K562 (cell line): ENCODE results near the gene LSM4. TPM values are rescaled to one million over a fixed set of nuclear protein-coding genes. Genes with fewer than 3 reads are reported as not detected.
A peak's percentile ranks its signal among the peaks of the same experiment; 100 is the strongest.

Experiments
- CHD2 ChIP-seq: IDR thresholded peaks from 2 replicates; pipeline ENCODE4 v1.6.1; 2011; ENCODE audit warnings: low read depth, low read length
- CXXC5 ChIP-seq: fragments of 250-450 bp; sonication (Bioruptor Pico); IDR thresholded peaks from 2 replicates; pipeline ENCODE4 v1.8.0; 2022; ENCODE audit warnings: inconsistent platforms, mild to moderate bottlenecking, moderate library complexity
- DPF2 ChIP-seq: fragments of 450-650 bp; IDR thresholded peaks from 2 replicates; pipeline ENCODE4 v1.6.1; 2016
- EP400 ChIP-seq: fragments of 450-650 bp; IDR thresholded peaks from 2 replicates; pipeline ENCODE4 v1.6.1; 2017; ENCODE audit warnings: antibody characterized with exemption, mild to moderate bottlenecking, moderate library complexity
- FOSL1 ChIP-seq: fragments of 200-800 bp; sonication (Bioruptor generic); conservative IDR thresholded peaks from 2 replicates; pipeline ENCODE4 v1.6.1; 2016; ENCODE audit warnings: missing genetic modification characterization, missing compliant biosample characterization
- GABPB1 ChIP-seq: sonication (generic); formaldehyde crosslinking; IDR thresholded peaks from 2 replicates; pipeline ENCODE4 v1.8.0; 2022; ENCODE audit warnings: mild to moderate bottlenecking, missing genetic modification reagents
- L3MBTL2 ChIP-seq: fragments of 450-650 bp; IDR thresholded peaks from 2 replicates; pipeline ENCODE4 v1.6.1; 2016; ENCODE audit warnings: mild to moderate bottlenecking, moderate library complexity
- LEF1 ChIP-seq: fragments of 450-650 bp; IDR thresholded peaks from 2 replicates; pipeline ENCODE4 v1.6.1; 2016; ENCODE audit warnings: mild to moderate bottlenecking
- MIER1 ChIP-seq: fragments of 450-650 bp; IDR thresholded peaks from 2 replicates; pipeline ENCODE4 v1.6.1; 2016; ENCODE audit warnings: antibody characterized with exemption, mild to moderate bottlenecking, low read depth
- NCOA1 ChIP-seq: fragments of 450-650 bp; IDR thresholded peaks from 2 replicates; pipeline ENCODE4 v1.6.1; 2016; ENCODE audit warnings: low read depth
- NEUROD1 ChIP-seq: fragments of 150-350 bp; IDR thresholded peaks from 2 replicates; pipeline ENCODE4 v1.6.1; 2014; ENCODE audit warnings: borderline replicate concordance, low read length, low read depth; ENCODE audit not compliant: partially characterized antibody
- PRMT5 ChIP-seq: sonication (generic); formaldehyde crosslinking; IDR thresholded peaks from 2 replicates; pipeline ENCODE4 v1.5.0; 2020; ENCODE audit warnings: missing genetic modification reagents
- RBM22 ChIP-seq: fragments of 200-400 bp; formaldehyde crosslinking; IDR thresholded peaks from 2 replicates; pipeline ENCODE4 v1.6.1; 2018; ENCODE audit warnings: low read length, low read depth; ENCODE audit not compliant: poor library complexity, severe bottlenecking
- SPI1 ChIP-seq: IDR thresholded peaks from 2 replicates; pipeline ENCODE4 v1.6.1; 2011; ENCODE audit warnings: low read depth, low read length, control low read depth, borderline replicate concordance
- TARDBP ChIP-seq: fragments of 450-650 bp; IDR thresholded peaks from 2 replicates; pipeline ENCODE4 v1.6.1; 2016
- TCF3 ChIP-seq: sonication (generic); formaldehyde crosslinking; IDR thresholded peaks from 2 replicates; pipeline ENCODE4 v1.4.0; 2020; ENCODE audit warnings: mild to moderate bottlenecking, missing genetic modification reagents
- TOE1 ChIP-seq, 2 experiments: fragments of 450-650 bp in 1 of 2; sonication (generic) in 1 of 2; formaldehyde crosslinking in 1 of 2; IDR thresholded peaks; 2 replicates each; pipeline versions ENCODE4 v1.7.1 to v1.8.0; 2016 to 2022; ENCODE audit warnings: borderline replicate concordance in 2 of 2, mild to moderate bottlenecking in 2 of 2, antibody characterized with exemption in 1 of 2, inconsistent platforms in 1 of 2, low read depth in 1 of 2, missing genetic modification reagents in 1 of 2, moderate library complexity in 1 of 2
- ZBTB12 ChIP-seq: fragments of 250-450 bp; sonication (Bioruptor Pico); IDR thresholded peaks from 2 replicates; pipeline ENCODE4 v1.4.0; 2020
- ZBTB2 ChIP-seq: fragments of 450-650 bp; IDR thresholded peaks from 2 replicates; pipeline ENCODE4 v1.6.1; 2016; ENCODE audit warnings: antibody characterized with exemption
- ZBTB26 ChIP-seq: fragments of 450-650 bp; formaldehyde crosslinking; IDR thresholded peaks from 2 replicates; pipeline ENCODE4 v1.4.0; 2022; ENCODE audit warnings: missing genetic modification characterization
- ZFX ChIP-seq: sonication (generic); formaldehyde crosslinking; IDR thresholded peaks from 2 replicates; pipeline ENCODE4 v1.8.0; 2022; ENCODE audit warnings: mild to moderate bottlenecking, missing genetic modification reagents, moderate library complexity
- ZNF165 ChIP-seq: fragments of 250-450 bp; sonication (Bioruptor Pico); IDR thresholded peaks from 2 replicates; pipeline ENCODE4 v1.4.0; 2020; ENCODE audit warnings: borderline replicate concordance
- ZNF175 ChIP-seq: fragments of 200-800 bp; sonication (Bioruptor generic); IDR thresholded peaks from 2 replicates; pipeline ENCODE4 v1.6.1; 2016; ENCODE audit warnings: low read depth, mild to moderate bottlenecking, missing genetic modification characterization, missing compliant biosample characterization
- polyA plus RNA-seq, 8 experiments: library from polyadenylated mRNA; depleted of rRNA in 4 of 8; stranded (reverse) in 5 of 8; unstranded in 3 of 8; fragments of >200 nt; fragmentation: Nextera tagmentation in 2 of 8; fragmentation: Illumina TruSeq in 1 of 8; extraction: Ambion mirVana in 2 of 8; extraction: Trizol in 1 of 8; gene quantifications; 2 replicates each; pipeline versions ENCODE4 v1.2.1 to v1.2.3, GENCODE V29; 2011 to 2014; ENCODE audit warnings: inconsistent platforms in 1 of 8, missing spikeins in 1 of 8
- total RNA-seq, 7 experiments: library from RNA; depleted of rRNA in 6 of 7; stranded (reverse); fragments of >200 nt in 6 of 7; fragmentation: Illumina TruSeq in 2 of 7; extraction: Trizol in 2 of 7; gene quantifications; 2 replicates each; pipeline versions ENCODE4 v1.2.1 to v1.2.3, GENCODE V29; 2011 to 2021; ENCODE audit warnings: low replicate concordance in 1 of 7
- TF ChIP-seq, protein P1 (sequence below), 2 experiments: fragments of 450-650 bp in 1 of 2; sonication (generic) in 1 of 2; formaldehyde crosslinking in 1 of 2; IDR thresholded peaks in 1 of 2; conservative IDR thresholded peaks in 1 of 2; 2 replicates each; pipeline versions ENCODE4 v1.6.1 to v1.8.1; 2016 to 2023; ENCODE audit warnings: mild to moderate bottlenecking in 2 of 2, moderate library complexity in 2 of 2, inconsistent platforms in 1 of 2, missing genetic modification reagents in 1 of 2

The LSM4 gene
- total and polyA plus RNA-seq, 9 of the 15 experiments (the other 6 are each of a cell fraction or from before 2014, with no cell fraction given), result 11.9 to 763 (median 202) TPM

- TF ChIP-seq ZBTB26 (CRISPR knock-in tag), result no peak
- TF ChIP-seq LEF1, result peak; percentile 69
- peak; percentile 52 for TF ChIP-seq TCF3 (CRISPR knock-in tag)
- peak; percentile 62 for TF ChIP-seq RBM22
- peak; percentile 82 for TF ChIP-seq DPF2
- 0 out of 2 replicates have a peak, but pooled peaks have one; percentile 22 for TF ChIP-seq TOE1 (IDR thresholded peaks at IDR 0.05; ENCODE audit: borderline replicate concordance)
- TF ChIP-seq TOE1 (CRISPR knock-in tag; IDR thresholded peaks at IDR 0.05; ENCODE audit: borderline replicate concordance, low read depth), result no peak
- TF ChIP-seq ZBTB12 (CRISPR knock-in tag), result no peak
- no peak for TF ChIP-seq MIER1
- TF ChIP-seq ZNF165 (CRISPR knock-in tag), result peak; percentile 90; the same call in 1 of the 2 replicates
- TF ChIP-seq EP400, result peak; percentile 65
- TF ChIP-seq NCOA1, result peak; percentile 52; the same call in 1 of the 2 replicates
- peak; percentile 19 for TF ChIP-seq NEUROD1
- peak; percentile 94 for TF ChIP-seq SPI1
- peak; percentile 20; the same call in 1 of the 2 replicates for TF ChIP-seq ZBTB2
- TF ChIP-seq, protein P1, sequence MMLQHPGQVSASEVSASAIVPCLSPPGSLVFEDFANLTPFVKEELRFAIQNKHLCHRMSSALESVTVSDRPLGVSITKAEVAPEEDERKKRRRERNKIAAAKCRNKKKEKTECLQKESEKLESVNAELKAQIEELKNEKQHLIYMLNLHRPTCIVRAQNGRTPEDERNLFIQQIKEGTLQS (IDR thresholded peaks at IDR 0.05), result peak; percentile 96
- TF ChIP-seq, protein P1 (CRISPR knock-in tag; conservative IDR thresholded peaks at IDR 0.05), result peak; percentile 92
- TF ChIP-seq TARDBP, result peak; percentile 57; the same call in 1 of the 2 replicates
- TF ChIP-seq GABPB1, result 0 out of 2 replicates have a peak, but pooled peaks have one; percentile 11
- no peak for TF ChIP-seq ZNF175
- peak; percentile 11; the same call in 1 of the 2 replicates for TF ChIP-seq CHD2
- peak; percentile 60; the same call in 1 of the 2 replicates for TF ChIP-seq CXXC5 (CRISPR knock-in tag)
- peak; percentile 58 for TF ChIP-seq ZFX (CRISPR knock-in tag)
- no peak for TF ChIP-seq PRMT5 (CRISPR knock-in tag)
- TF ChIP-seq L3MBTL2, result no peak; the same call in 1 of the 2 replicates
- TF ChIP-seq FOSL1, result peak; percentile 96
Observed at GRCh38 chr19:18274781-18275356, 48.0 kb downstream of the LSM4 start (continued).
